ENCODE measurements around the gene CELSR1.

Gene CELSR1

GRCh38 chr22:46377525-46378425 is 159.6 kb downstream of the CELSR1 start:
- Mint-ChIP-seq H3K27me3 (ENCODE audit: low read depth) (peaks cover 16% of the 10 kb centered on the region), H3K4me3 (peak overlapping the region in 2 of 3 experiments; percentile 3 to 43), H3K27ac (peak overlapping the region; percentile 84 to 90 (median 88)), H3K4me1 (peaks cover 38% of the 10 kb centered on the region), H3K36me3 (ENCODE audit: low read depth) (peaks cover 28% of the 10 kb centered on the region), H3K9me3 (peaks cover 9% of the 10 kb centered on the region)
- TF ChIP-seq CTCF (IDR thresholded peaks at IDR 0.05; ENCODE audit: unreplicated experiment in 3 of 3), result no peak

DNA sequence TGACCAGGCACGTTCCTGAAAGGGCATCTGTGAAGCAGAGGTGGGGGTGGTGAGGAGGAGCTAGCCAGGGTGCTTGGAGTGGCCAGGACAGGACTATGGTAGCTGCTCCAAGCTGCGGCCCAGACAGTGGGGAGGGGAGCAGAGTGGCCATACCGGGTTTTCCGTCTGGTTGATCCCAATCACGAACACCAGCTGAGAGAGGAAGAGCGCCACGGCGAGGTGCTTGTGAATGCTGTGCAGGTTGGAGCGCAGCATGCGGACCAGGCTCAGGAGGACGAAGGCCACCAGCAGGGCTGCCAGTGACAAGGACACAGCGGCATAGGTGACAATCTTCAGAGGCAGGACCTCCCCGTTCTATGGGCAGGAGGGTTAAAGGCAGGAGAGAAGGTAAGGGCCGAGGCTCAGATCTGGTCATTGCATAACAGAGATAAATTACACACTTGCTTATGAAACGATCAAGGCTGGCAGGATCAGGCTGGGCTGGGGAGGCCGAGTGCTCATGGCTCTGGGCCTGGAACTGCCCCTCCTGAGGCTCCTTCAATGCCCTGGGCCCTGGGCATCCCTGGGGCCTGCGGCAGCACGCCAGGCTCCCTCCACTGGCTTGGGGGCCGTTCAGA is 160.4 kb downstream of the CELSR1 start:
- no peak for TF ChIP-seq CTCF (IDR thresholded peaks at IDR 0.05; ENCODE audit: unreplicated experiment in 3 of 3)
- Mint-ChIP-seq H3K9me3 (peaks cover 9% of the 10 kb centered on the region), H3K27me3 (ENCODE audit: low read depth) (peaks cover 11% of the 10 kb centered on the region)

GRCh38 chr22:46376111-46376510 is 161.3 kb downstream of the CELSR1 start:
- no peak for TF ChIP-seq CTCF (IDR thresholded peaks at IDR 0.05; ENCODE audit: unreplicated experiment in 3 of 3)
- Mint-ChIP-seq H3K27ac (no peak overlapping the region), H3K36me3 (ENCODE audit: low read depth) (peaks cover 28% of the 10 kb centered on the region), H3K4me3 (no peak overlapping the region), H3K4me1 (peaks cover 40% of the 10 kb centered on the region), H3K9me3 (peaks cover 9% of the 10 kb centered on the region), H3K27me3 (ENCODE audit: low read depth) (peaks cover 11% of the 10 kb centered on the region)

More for the DNA sequence above, 160.4 kb downstream of the CELSR1 start:
- Mint-ChIP-seq H3K36me3 (ENCODE audit: low read depth) (peaks cover 28% of the 10 kb centered on the region), H3K4me1 (peaks cover 40% of the 10 kb centered on the region), H3K4me3 (no peak overlapping the region), H3K27ac (peak overlapping the region; percentile 75 to 90 (median 88))

GRCh38 chr22:46374663-46375474 is 162.6 kb downstream of the CELSR1 start:
- H3K27ac Mint-ChIP-seq, result peak overlapping the region in 1 of 3 experiments; percentile 41
- peaks cover 35% of the 10 kb centered on the region for H3K4me1 Mint-ChIP-seq
- H3K9me3 Mint-ChIP-seq, result peaks cover 9% of the 10 kb centered on the region
- H3K4me3 Mint-ChIP-seq, result no peak overlapping the region
- TF ChIP-seq CTCF (IDR thresholded peaks at IDR 0.05; ENCODE audit: unreplicated experiment in 3 of 3), result no peak
- H3K27me3 Mint-ChIP-seq (ENCODE audit: low read depth), result peaks cover 10% of the 10 kb centered on the region
- H3K36me3 Mint-ChIP-seq (ENCODE audit: low read depth), result peaks cover 28% of the 10 kb centered on the region

DNA sequence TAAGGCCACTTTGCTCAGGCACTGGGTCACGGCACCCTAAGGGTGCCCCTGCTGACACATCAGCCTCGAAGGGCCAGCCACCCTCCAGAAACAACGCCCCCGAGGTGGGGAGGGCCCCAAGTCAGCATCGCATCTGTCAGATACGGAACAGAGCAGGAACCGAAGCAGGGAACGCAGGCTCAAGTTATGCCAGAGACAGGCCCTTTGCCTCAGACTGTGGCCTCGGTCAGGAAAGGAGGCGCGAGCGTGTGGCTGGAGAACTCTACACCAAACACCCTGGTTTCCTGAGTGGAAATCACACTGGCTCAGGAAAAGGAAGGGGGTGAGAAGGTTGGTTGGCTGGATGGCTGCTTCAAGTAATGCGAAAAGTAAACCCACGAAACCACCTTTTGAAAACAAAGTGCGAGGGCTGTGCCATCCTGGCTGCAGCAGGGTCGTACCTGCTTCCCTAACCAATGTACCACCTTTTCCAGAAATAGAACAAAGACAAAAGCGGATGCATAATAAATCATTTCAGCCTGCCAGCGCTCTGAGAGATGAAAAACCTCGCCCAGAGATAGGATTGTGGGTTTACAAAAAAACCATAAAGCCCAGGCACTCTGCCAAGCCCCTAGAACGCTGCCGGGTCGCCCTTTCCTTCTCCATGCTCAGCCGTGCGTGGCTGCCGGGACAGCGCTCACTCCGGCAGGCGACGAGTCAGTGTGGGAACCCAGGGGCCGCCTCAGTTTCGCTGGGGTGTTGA is 163.3 kb downstream of the CELSR1 start:
- Mint-ChIP-seq H3K9me3 (peaks cover 9% of the 10 kb centered on the region), H3K27me3 (ENCODE audit: low read depth) (peaks cover 8% of the 10 kb centered on the region), H3K36me3 (ENCODE audit: low read depth) (peaks cover 28% of the 10 kb centered on the region), H3K4me3 (no peak overlapping the region), H3K27ac (peak overlapping the region in 1 of 3 experiments; percentile 63), H3K4me1 (peaks cover 30% of the 10 kb centered on the region)
- no peak for TF ChIP-seq CTCF (IDR thresholded peaks at IDR 0.05; ENCODE audit: unreplicated experiment in 3 of 3)
